ENCODE measurements around the gene ZNF17.

Gene ZNF17

DNA sequence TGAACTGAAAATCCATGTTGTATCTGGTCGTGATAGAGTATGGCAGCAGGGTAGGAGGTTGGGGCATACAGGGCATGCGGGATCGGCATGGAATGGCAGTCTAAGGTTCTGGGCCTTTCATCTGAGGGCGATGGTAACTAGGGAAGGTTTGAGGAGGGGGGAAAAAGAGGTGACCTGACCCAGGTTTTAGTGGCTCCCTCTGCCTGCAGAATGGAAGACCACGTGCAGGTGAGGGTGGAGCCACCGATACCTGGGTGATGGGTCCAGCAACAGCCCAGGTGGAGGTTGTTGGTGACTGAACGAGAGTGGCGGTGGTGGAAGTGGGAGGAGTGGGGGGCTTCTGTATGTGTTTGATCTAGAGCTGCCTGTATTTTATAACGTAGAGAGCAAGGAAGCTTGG lies 28.0 kb downstream of the ZNF17 start:
- peaks cover 9% of the 10 kb centered on the region for H3K36me3 Mint-ChIP-seq (ENCODE audit: insufficient read depth)
- DNase-seq (ENCODE audit: low spot score in 2 of 2) (no peak), ATAC-seq (replicated peaks; ENCODE audit: extremely low read depth, poor library complexity, severe bottlenecking) (no peak)
- peaks cover 43% of the 10 kb centered on the region for H3K4me1 Mint-ChIP-seq
- H3K4me3 Mint-ChIP-seq = no peak overlapping the region
- peaks cover 5% of the 10 kb centered on the region for H3K9me3 Mint-ChIP-seq
- H3K27me3 Mint-ChIP-seq = no peaks in the 10 kb centered on the region
- no peak overlapping the region for H3K27ac Mint-ChIP-seq (ENCODE audit: low read depth)

DNA sequence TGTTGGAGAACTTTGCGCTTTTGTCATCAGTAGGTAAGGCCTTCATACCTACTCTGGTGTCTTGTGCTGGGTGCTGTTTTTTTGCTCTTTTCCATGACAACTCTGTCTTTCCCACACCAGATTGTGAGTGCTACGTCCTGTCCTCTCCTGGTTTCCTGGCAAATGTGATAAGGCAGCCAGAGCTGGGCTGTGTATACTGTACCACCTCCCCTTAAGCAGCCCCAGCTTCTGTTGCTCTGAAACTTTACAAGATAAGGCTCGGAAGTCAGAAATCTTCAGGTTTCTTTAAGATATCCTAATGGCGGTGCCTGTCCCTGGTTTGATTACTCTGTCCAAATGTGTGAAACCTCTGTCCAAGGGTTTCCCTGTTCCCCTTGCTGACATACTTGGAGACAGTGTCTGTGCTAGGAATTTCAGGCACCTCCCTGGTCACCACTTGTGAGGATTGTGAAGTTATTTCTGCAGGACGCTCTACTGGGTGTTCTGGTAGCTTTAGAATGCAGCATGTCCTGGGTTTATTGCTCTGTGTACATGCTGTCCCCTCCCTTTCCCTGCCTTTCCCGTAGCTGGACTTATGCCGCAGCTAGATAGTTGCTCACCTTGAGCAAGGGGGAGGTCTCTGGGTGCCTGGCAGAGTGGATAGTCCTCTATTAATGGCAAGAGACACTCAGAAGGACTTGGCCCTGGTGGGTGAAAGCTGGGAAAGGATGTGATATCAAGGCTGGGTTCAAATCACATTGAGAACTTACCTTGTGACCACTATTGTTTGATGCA lies 31.2 kb downstream of the ZNF17 start:
- no peak overlapping the region for H3K4me3 Mint-ChIP-seq
- H3K4me1 Mint-ChIP-seq = peaks cover 20% of the 10 kb centered on the region
- no peak overlapping the region for H3K27ac Mint-ChIP-seq (ENCODE audit: low read depth)
- DNase-seq (ENCODE audit: low spot score in 2 of 2) (no peak), ATAC-seq (replicated peaks; ENCODE audit: extremely low read depth, poor library complexity, severe bottlenecking) (no peak)
- H3K27me3 Mint-ChIP-seq = no peaks in the 10 kb centered on the region
- peaks cover 5% of the 10 kb centered on the region for H3K9me3 Mint-ChIP-seq
- peaks cover 4% of the 10 kb centered on the region for H3K36me3 Mint-ChIP-seq (ENCODE audit: insufficient read depth)

DNA sequence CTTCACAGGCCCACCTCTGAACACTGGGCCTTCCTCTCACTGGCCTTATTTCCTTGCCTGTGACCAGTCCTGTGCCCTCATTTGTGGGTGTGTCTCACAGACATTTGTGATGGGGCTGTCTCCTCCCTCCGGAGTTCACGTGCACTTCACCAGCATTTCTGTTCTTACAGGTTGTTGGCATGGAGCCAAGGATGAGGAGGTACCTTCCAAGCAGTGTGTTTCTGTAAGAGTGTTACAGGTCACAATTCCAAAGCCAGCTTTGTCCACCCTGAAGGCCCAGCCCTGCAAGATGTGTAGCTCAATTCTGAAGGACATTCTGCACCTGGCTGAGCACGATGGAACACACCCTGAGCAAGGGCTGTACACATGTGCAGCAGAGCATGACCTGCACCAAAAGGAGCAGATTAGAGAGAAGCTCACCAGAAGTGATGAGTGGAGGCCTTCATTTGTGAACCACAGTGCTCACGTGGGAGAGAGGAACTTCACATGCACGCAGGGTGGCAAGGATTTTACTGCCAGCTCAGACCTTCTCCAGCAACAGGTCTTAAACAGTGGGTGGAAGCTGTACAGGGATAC lies 32.2 kb downstream of the ZNF17 start:
- ATAC-seq (replicated peaks; ENCODE audit: extremely low read depth, poor library complexity, severe bottlenecking) = no peak
- Mint-ChIP-seq H3K9me3 (peaks cover 5% of the 10 kb centered on the region), H3K27me3 (no peaks in the 10 kb centered on the region), H3K36me3 (ENCODE audit: insufficient read depth) (peaks cover 4% of the 10 kb centered on the region), H3K27ac (ENCODE audit: low read depth) (no peak overlapping the region), H3K4me1 (peaks cover 20% of the 10 kb centered on the region), H3K4me3 (no peak overlapping the region)
- no peak for DNase-seq (ENCODE audit: low spot score in 2 of 2)

DNA sequence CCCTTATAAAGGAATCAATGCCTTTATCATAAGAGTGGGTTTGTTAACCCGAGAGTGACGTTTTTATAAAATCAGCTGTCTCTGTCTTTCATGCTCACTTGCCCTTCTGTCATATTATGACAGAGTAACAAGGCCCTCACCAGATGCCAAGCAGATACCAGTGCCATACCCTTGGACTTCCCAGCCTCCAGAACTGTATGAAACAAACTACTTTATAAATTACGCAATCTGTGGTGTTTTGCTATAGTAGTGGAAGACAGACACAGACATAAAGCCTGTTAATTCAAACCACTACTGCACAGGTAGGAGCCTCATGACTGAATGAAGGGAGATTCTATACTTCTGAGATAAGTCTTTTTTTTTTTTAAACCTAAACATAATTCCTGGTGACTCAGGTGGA lies 41.3 kb downstream of the ZNF17 start:
- Mint-ChIP-seq H3K9me3 (peaks cover 8% of the 10 kb centered on the region), H3K27me3 (no peaks in the 10 kb centered on the region), H3K4me1 (no peaks in the 10 kb centered on the region), H3K4me3 (no peak overlapping the region), H3K27ac (ENCODE audit: low read depth) (no peak overlapping the region), H3K36me3 (ENCODE audit: insufficient read depth) (peaks cover 2% of the 10 kb centered on the region)
- DNase-seq (ENCODE audit: low spot score in 2 of 2) (no peak), ATAC-seq (replicated peaks; ENCODE audit: extremely low read depth, poor library complexity, severe bottlenecking) (no peak)

DNA sequence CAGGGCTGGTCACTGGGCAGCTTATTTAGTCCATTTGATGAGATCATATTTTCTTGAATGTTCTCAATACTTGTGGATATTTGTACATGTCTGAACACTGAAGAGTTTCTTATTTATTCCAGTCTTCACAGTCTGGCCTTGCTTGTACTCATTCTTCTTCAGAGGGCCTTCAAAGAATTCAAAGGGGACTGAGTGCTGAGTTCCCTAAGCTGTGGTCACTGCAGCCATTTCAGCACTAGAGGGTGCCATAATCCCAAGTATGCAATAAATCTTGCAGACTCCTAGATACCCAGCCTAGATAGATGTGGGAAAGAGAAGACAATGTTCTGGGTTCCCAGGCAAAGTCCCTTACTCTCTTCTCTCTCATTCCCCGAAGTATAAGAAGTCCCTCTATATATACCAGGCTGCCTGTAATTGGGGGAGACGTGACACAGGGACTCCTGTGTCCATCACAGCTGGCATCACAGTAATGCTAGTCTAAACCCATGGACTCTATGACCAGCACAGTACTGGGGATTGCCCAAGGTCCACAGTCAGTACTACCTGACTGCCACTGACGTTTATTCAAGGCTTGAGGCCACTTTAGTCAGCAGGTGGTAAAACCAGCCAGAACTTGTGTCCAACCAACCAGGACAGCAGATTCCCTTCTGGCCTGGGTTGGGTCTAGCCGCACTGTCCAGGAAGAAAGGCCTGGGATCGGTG lies 54.9 kb downstream of the ZNF17 start:
- ATAC-seq (replicated peaks; ENCODE audit: extremely low read depth, poor library complexity, severe bottlenecking) (no peak), DNase-seq (ENCODE audit: low spot score in 2 of 2) (peak in 1 of 2 donors; percentile 18)
- no peaks in the 10 kb centered on the region for H3K4me1 Mint-ChIP-seq
- no peaks in the 10 kb centered on the region for H3K27me3 Mint-ChIP-seq
- H3K4me3 Mint-ChIP-seq = no peak overlapping the region
- peaks cover 6% of the 10 kb centered on the region for H3K9me3 Mint-ChIP-seq
- H3K36me3 Mint-ChIP-seq (ENCODE audit: insufficient read depth) = peaks cover 1% of the 10 kb centered on the region
- no peak overlapping the region for H3K27ac Mint-ChIP-seq (ENCODE audit: low read depth)

DNA sequence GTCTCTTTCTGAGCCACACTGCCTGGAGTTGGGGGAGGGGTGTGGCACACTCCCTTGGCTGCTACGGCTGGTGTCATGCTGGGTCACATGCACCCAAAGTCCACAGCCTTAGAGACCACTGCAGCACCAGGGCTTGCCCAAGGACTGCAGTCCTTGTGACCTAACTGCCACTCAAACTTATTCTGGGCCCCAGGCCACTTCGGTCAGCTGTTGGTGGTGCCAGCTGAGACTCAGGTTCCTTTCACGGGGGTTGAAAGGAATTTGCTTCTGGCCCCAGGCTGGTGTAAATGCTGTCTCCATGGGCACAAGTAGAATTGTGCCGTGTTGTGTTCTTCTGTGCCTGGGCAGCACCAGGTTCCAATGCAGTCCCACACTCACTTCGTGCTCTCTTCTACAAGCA lies 55.5 kb downstream of the ZNF17 start:
- H3K9me3 Mint-ChIP-seq = peaks cover 8% of the 10 kb centered on the region
- H3K27me3 Mint-ChIP-seq = no peaks in the 10 kb centered on the region
- ATAC-seq (replicated peaks; ENCODE audit: extremely low read depth, poor library complexity, severe bottlenecking) (no peak), DNase-seq (ENCODE audit: low spot score in 2 of 2) (no peak)
- H3K27ac Mint-ChIP-seq (ENCODE audit: low read depth) = no peak overlapping the region
- H3K4me1 Mint-ChIP-seq = no peaks in the 10 kb centered on the region
- H3K4me3 Mint-ChIP-seq = no peak overlapping the region
- peaks cover 1% of the 10 kb centered on the region for H3K36me3 Mint-ChIP-seq (ENCODE audit: insufficient read depth)

Data from central memory CD8-positive, alpha-beta T cell (primary cell).